Measurements from ENCODE around the gene TMEM52.

The TMEM52 gene

DNA sequence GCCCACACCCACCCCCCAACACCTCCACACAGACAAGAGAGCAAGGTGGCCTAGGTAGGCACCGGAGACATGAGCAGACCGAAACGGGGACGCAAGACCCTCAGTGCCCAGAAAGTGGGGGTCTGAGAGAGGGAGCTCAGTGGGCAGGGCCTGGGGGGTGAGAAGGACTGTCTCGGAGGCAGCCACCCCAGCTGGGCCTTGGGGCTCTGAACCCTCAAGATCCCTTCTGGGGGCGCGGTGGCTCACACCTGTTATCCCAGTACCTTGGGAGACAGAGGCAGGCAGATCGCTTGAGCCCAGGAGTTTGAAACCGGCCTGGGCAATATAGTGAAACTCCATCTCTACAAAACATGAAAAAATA is 19.1 kb downstream of the TMEM52 start:
- H3K9me3 ChIP-seq (ENCODE audit: insufficient read depth, low read length, severe bottlenecking): no peaks in the 10 kb centered on the region
- TF ChIP-seq, protein P1, sequence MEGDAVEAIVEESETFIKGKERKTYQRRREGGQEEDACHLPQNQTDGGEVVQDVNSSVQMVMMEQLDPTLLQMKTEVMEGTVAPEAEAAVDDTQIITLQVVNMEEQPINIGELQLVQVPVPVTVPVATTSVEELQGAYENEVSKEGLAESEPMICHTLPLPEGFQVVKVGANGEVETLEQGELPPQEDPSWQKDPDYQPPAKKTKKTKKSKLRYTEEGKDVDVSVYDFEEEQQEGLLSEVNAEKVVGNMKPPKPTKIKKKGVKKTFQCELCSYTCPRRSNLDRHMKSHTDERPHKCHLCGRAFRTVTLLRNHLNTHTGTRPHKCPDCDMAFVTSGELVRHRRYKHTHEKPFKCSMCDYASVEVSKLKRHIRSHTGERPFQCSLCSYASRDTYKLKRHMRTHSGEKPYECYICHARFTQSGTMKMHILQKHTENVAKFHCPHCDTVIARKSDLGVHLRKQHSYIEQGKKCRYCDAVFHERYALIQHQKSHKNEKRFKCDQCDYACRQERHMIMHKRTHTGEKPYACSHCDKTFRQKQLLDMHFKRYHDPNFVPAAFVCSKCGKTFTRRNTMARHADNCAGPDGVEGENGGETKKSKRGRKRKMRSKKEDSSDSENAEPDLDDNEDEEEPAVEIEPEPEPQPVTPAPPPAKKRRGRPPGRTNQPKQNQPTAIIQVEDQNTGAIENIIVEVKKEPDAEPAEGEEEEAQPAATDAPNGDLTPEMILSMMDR (IDR thresholded peaks at IDR 0.05; ENCODE audit: borderline replicate concordance, extremely low read depth, low read length, poor library complexity, severe bottlenecking): no peak
- no peak for TF ChIP-seq EZH2 (IDR thresholded peaks at IDR 0.05; ENCODE audit: borderline replicate concordance, low read depth, low read length, severe bottlenecking)
- no peak for ATAC-seq (ENCODE audit: insufficient read depth, low read depth)
- H3K4me2 ChIP-seq (ENCODE audit: insufficient read depth, low read length): no peak overlapping the region
- no peak for DNase-seq
- H3K27me3 ChIP-seq (ENCODE audit: insufficient read depth, low read length, poor library complexity): no peaks in the 10 kb centered on the region
- no peak overlapping the region for H3K9ac ChIP-seq (ENCODE audit: low read depth, low read length)
- H3K36me3 ChIP-seq (ENCODE audit: insufficient read depth, low read length): no peaks in the 10 kb centered on the region
- H3K4me1 ChIP-seq (ENCODE audit: insufficient read depth, low read length): no peaks in the 10 kb centered on the region
- no peak overlapping the region for H2AFZ ChIP-seq (ENCODE audit: low read depth, low read length)
- H3K27ac ChIP-seq (ENCODE audit: low read length): no peak overlapping the region
- H3K4me3 ChIP-seq (ENCODE audit: low read depth in 1 of 2, low read length in 2 of 2): no peak overlapping the region
- H3K79me2 ChIP-seq (ENCODE audit: insufficient read depth, low read length): no peaks in the 10 kb centered on the region
- peaks cover 3% of the 10 kb centered on the region for H4K20me1 ChIP-seq (ENCODE audit: insufficient read depth, low read length)

DNA sequence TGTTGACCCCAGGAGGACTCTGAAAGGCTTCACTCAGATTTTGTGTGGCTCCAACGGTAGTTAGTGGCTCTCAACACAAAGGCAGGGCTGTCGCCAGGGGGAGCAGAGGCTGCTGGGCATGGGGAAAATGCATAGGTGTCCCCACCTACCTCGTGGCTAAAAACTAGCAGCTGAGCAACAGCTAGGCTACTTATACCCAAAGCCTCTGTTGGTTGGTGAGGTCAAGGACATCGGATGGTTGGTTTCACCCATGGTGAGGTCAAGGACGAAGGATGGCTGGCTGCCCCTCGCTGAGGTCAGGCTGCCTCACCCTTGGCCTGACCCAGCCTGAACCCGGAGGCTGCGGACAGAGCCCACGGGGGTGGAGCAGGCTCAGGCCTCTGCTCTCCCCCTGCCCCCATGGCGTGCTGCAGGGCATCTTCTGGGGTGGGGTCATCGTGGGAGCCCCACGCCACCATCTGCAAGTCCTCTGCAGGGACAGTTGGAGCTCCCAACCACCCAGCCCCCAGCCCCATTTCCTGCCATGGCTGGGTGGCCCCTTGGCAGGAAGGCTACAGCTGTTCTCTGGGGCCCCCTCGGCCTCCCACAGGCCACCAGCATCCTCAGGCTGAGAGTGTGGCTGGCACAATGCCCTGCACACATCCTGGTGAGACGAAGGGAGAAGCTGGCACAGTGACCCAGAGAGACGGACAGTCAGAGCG is 19.7 kb downstream of the TMEM52 start:
- Histone ChIP-seq H3K4me1 (ENCODE audit: insufficient read depth, low read length) (no peaks in the 10 kb centered on the region), H2AFZ (ENCODE audit: low read depth, low read length) (no peak overlapping the region), H3K9ac (ENCODE audit: low read depth, low read length) (no peak overlapping the region), H3K79me2 (ENCODE audit: insufficient read depth, low read length) (no peaks in the 10 kb centered on the region), H4K20me1 (ENCODE audit: insufficient read depth, low read length) (peaks cover 3% of the 10 kb centered on the region), H3K4me2 (ENCODE audit: insufficient read depth, low read length) (no peak overlapping the region), H3K27ac (ENCODE audit: low read length) (no peak overlapping the region), H3K4me3 (ENCODE audit: low read depth in 1 of 2, low read length in 2 of 2) (no peak overlapping the region), H3K27me3 (ENCODE audit: insufficient read depth, low read length, poor library complexity) (no peaks in the 10 kb centered on the region), H3K9me3 (ENCODE audit: insufficient read depth, low read length, severe bottlenecking) (no peaks in the 10 kb centered on the region), H3K36me3 (ENCODE audit: insufficient read depth, low read length) (no peaks in the 10 kb centered on the region)
- TF ChIP-seq, protein P1 (IDR thresholded peaks at IDR 0.05; ENCODE audit: borderline replicate concordance, extremely low read depth, low read length, poor library complexity, severe bottlenecking): no peak
- ATAC-seq (ENCODE audit: insufficient read depth, low read depth) (peak; percentile 51; the same call in 2 of the 3 replicates), DNase-seq (peak; percentile 33)

DNA sequence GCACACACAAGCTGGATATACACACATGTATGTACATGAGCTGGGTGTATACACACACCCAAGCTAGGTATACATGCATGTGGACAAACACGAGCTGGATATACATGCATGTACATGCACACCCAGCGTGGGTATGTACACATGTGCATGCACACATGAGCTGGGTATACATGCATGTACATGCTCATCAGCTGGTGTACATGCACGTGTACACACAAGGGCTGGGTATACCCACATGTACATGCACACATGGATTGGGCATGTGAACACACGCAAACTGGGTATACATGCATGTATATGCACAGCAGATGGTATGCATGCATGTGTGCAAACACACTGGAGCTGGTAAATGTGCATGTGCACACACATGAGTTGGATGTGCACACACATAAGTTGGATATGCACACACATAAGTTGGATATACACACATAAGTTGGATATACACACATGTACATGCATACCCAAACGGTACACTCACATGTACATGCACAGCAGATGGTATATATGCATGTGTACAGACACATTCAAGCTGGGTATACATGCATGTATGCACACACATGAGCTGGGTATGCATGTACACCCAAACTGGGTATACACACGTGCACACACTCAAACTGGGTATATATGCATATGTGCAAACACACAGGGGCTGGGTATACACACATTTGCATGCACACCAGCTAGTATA is 20.7 kb downstream of the TMEM52 start:
- H3K36me3 ChIP-seq (ENCODE audit: insufficient read depth, low read length): no peaks in the 10 kb centered on the region
- DNase-seq (no peak), ATAC-seq (ENCODE audit: insufficient read depth, low read depth) (no peak)
- no peak overlapping the region for H2AFZ ChIP-seq (ENCODE audit: low read depth, low read length)
- H3K4me3 ChIP-seq (ENCODE audit: low read depth in 1 of 2, low read length in 2 of 2): no peak overlapping the region
- no peaks in the 10 kb centered on the region for H3K4me1 ChIP-seq (ENCODE audit: insufficient read depth, low read length)
- peaks cover 3% of the 10 kb centered on the region for H4K20me1 ChIP-seq (ENCODE audit: insufficient read depth, low read length)
- no peaks in the 10 kb centered on the region for H3K27me3 ChIP-seq (ENCODE audit: insufficient read depth, low read length, poor library complexity)
- no peak overlapping the region for H3K4me2 ChIP-seq (ENCODE audit: insufficient read depth, low read length)
- no peaks in the 10 kb centered on the region for H3K9me3 ChIP-seq (ENCODE audit: insufficient read depth, low read length, severe bottlenecking)
- no peak overlapping the region for H3K9ac ChIP-seq (ENCODE audit: low read depth, low read length)
- H3K27ac ChIP-seq (ENCODE audit: low read length): no peak overlapping the region
- no peaks in the 10 kb centered on the region for H3K79me2 ChIP-seq (ENCODE audit: insufficient read depth, low read length)
- TF ChIP-seq, protein P1 (IDR thresholded peaks at IDR 0.05; ENCODE audit: borderline replicate concordance, extremely low read depth, low read length, poor library complexity, severe bottlenecking): no peak
- TF ChIP-seq EZH2 (IDR thresholded peaks at IDR 0.05; ENCODE audit: borderline replicate concordance, low read depth, low read length, severe bottlenecking): no peak

Data from DND-41 (cell line).